Retinal pigment epithelial cell (primary cell): ENCODE data around the gene ATF6.

Source experiments
- DNase-seq: peaks from one replicate; pipeline ENCODE4 v3.0.0-alpha.2; 2010; ENCODE audit warnings: low read depth
- H3K4me3 ChIP-seq: 2 replicates; pipeline ENCODE4 v1.5.1; 2011; ENCODE audit warnings: mild to moderate bottlenecking, low read length, control low read depth, moderate library complexity
- CTCF ChIP-seq: conservative IDR thresholded peaks from 2 replicates; pipeline ENCODE4 v1.5.1; 2011; ENCODE audit warnings: low read depth, low read length, control low read depth, inconsistent platforms

ATF6 gene

GRCh38 chr1:161728376-161729226 is 37.5 kb upstream of the ATF6 start:
- no peak overlapping the region for H3K4me3 ChIP-seq
- DNase-seq: no peak
- no peak for TF ChIP-seq CTCF

GRCh38 chr1:161730050-161730564 is 36.0 kb upstream of the ATF6 start:
- no peak overlapping the region for H3K4me3 ChIP-seq
- no peak for DNase-seq
- no peak for TF ChIP-seq CTCF

DNA sequence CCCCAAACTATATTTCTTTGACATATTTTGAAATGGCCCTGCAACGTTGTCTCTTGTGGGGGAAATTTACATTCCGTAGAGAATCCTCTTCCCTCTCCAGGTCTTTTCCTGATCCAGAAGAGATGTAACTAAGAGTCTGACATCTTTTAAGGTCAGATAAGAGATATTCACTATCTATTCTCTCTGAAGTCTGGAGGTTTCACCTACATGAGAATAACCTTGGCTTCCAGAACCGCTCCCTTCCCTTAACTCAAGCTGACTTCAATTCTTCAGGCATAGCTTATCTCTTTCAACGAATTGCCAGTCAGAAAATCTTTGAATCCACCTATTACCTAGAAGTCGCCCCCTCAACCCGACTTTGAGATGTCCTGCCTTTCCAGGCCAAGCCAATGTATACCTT is 34.9 kb upstream of the ATF6 start:
- no peak overlapping the region for H3K4me3 ChIP-seq
- DNase-seq: no peak
- no peak for TF ChIP-seq CTCF

DNA sequence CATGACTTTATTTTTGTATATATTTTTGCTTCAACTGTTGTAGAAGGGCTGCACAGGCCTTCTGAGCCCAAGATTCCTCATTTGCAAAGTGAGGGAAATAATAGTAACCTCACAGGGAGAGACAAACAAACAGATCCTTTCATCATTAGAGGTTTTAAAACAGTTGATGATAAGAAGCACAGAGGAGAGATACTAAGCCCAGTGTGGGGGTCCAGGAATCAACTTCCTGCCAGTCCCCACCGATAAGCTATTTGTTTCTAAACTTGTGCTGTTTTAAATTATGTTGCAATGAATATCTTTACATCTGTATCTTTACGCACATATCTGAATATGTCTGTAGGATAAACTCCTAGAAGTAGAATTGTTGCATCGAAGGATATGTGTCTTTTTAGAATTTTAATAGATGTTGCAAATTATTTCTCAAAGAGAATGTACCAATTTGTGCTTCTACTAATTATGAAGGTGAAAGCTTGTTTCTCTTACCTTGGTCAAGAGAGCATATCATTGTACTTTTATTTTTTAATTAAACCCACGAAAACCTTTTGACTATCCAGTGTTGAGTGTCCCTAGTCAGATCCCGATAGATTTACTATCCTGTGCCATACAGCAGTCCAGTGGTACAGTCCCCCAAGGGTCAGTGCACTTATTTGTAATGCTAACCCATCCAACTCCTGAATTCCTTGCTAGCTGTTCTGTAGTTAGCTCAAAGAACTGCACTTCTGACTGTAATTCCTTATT is 34.0 kb upstream of the ATF6 start:
- no peak for DNase-seq
- no peak for TF ChIP-seq CTCF
- H3K4me3 ChIP-seq: no peak overlapping the region

DNA sequence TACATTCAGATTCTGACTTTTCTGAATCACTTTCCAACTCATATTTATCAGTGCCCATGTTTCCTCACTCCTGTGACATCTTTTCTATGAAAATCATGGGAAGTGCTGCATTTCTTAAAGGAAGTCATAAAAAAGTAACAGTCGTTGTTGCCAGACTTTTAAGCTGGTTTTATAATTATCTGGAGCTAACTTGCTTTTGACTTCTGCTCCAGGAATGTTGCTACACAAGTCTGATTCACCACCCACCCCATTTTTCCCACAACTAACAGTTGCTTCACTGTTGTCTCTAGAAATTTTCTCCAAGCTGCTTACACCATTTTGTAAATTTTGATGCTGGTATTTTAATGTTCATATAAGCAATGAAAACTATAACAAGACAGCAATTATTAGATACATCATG is 32.6 kb upstream of the ATF6 start:
- no peak for TF ChIP-seq CTCF
- H3K4me3 ChIP-seq: no peak overlapping the region
- DNase-seq: peak; percentile 58

DNA sequence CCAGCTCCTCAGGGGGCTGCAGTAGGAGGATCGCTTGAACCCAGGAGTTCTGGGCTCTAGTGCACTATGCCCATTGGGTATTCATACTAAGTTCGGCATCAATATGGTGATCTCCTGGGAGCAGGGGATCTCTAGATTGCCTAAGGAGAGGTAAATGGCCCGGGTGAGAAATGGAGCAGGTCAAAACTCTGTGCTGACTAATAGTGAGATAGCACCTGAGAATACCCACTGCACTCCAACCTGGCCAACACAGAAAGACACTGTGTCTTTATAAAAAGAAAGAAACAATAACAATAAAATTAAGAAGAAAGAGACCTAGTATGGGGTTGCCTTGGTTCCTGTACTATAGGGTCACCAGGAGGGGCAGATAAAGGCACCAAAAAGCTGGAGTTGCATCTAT is 30.3 kb upstream of the ATF6 start:
- H3K4me3 ChIP-seq: no peak overlapping the region
- no peak for DNase-seq
- TF ChIP-seq CTCF: no peak
